ENCODE results near the gene TMED5.

TMED5 gene

GRCh38 chr1:93123201-93123783 is 56.9 kb downstream of the TMED5 start:
- no peak for DNase-seq (ENCODE audit: low read depth in 2 of 2)

GRCh38 chr1:93120614-93121013 is 59.6 kb downstream of the TMED5 start:
- no peak for DNase-seq (ENCODE audit: low read depth in 2 of 2)

GRCh38 chr1:93114391-93114790 is 65.8 kb downstream of the TMED5 start:
- no peak for DNase-seq (ENCODE audit: low read depth in 2 of 2)

GRCh38 chr1:93113127-93113526 is 67.1 kb downstream of the TMED5 start:
- no peak for DNase-seq (ENCODE audit: low read depth in 2 of 2)

- DNase-seq (ENCODE audit: low read depth in 2 of 2): no peak
Measured at GRCh38 chr1:93111561-93111960, 68.7 kb downstream of the TMED5 start.

GRCh38 chr1:93111065-93111464 is 69.1 kb downstream of the TMED5 start:
- no peak for DNase-seq (ENCODE audit: low read depth in 2 of 2)

GRCh38 chr1:93109578-93109977 is 70.6 kb downstream of the TMED5 start:
- no peak for DNase-seq (ENCODE audit: low read depth in 2 of 2)

GRCh38 chr1:93108335-93108734 is 71.9 kb downstream of the TMED5 start:
- no peak for DNase-seq (ENCODE audit: low read depth in 2 of 2)

- DNase-seq (ENCODE audit: low read depth in 2 of 2): no peak
Measured at GRCh38 chr1:93107395-93107794, 72.8 kb downstream of the TMED5 start.

GRCh38 chr1:93106226-93106625 is 74.0 kb downstream of the TMED5 start:
- DNase-seq (ENCODE audit: low read depth in 2 of 2): no peak

GRCh38 chr1:93102142-93102541 is 78.1 kb downstream of the TMED5 start:
- no peak for DNase-seq (ENCODE audit: low read depth in 2 of 2)

Data from activated CD4-positive, alpha-beta T cell treated with anti-CD3 and anti-CD28 coated beads for 24 hours (primary cell).